Measurements from ENCODE around the gene C20orf96.
A peak's percentile ranks its signal among the peaks of the same experiment; 100 is the strongest.

Gene C20orf96

GRCh38 chr20:328027-328974 lies 37.8 kb upstream of the C20orf96 start:
- DNase-seq (ENCODE audit: low read depth) = no peak
- TF ChIP-seq CTCF (IDR thresholded peaks at IDR 0.05; ENCODE audit: low read length, missing control alignments) = no peak
- peak overlapping the region; percentile 71 for H3K4me3 ChIP-seq (replicated peaks; ENCODE audit: low read depth, low read length)

GRCh38 chr20:327186-328026 lies 36.9 kb upstream of the C20orf96 start:
- TF ChIP-seq CTCF (IDR thresholded peaks at IDR 0.05; ENCODE audit: low read length, missing control alignments) = no peak
- peak overlapping the region; percentile 71 for H3K4me3 ChIP-seq (replicated peaks; ENCODE audit: low read depth, low read length)
- DNase-seq (ENCODE audit: low read depth) = peak; percentile 92

GRCh38 chr20:326645-327185 lies 36.2 kb upstream of the C20orf96 start:
- DNase-seq (ENCODE audit: low read depth) = no peak
- peak overlapping the region; percentile 71 for H3K4me3 ChIP-seq (replicated peaks; ENCODE audit: low read depth, low read length)
- no peak for TF ChIP-seq CTCF (IDR thresholded peaks at IDR 0.05; ENCODE audit: low read length, missing control alignments)

GRCh38 chr20:325889-326644 lies 35.5 kb upstream of the C20orf96 start:
- DNase-seq (ENCODE audit: low read depth) = peak; percentile 65
- H3K4me3 ChIP-seq (replicated peaks; ENCODE audit: low read depth, low read length) = peak overlapping the region; percentile 71
- no peak for TF ChIP-seq CTCF (IDR thresholded peaks at IDR 0.05; ENCODE audit: low read length, missing control alignments)

- H3K4me3 ChIP-seq (replicated peaks; ENCODE audit: low read depth, low read length) = peak within 1 kb of the TSS; percentile 83
These were observed 34.7 kb upstream of the C20orf96 start, which contains the start of gene SOX12 for GRCh38 chr20:325045-325888. Gene SOX12 (plus strand): TSS chr20:325552. CDS start chr20:325925, 373 bp downstream.

More at GRCh38 chr20:325045-325888, 34.7 kb upstream of the C20orf96 start, which contains the start of gene SOX12:
- TF ChIP-seq CTCF (IDR thresholded peaks at IDR 0.05; ENCODE audit: low read length, missing control alignments) = no peak
- DNase-seq (ENCODE audit: low read depth) = peak; percentile 92
